ENCODE data around the gene PADI6.

DNA sequence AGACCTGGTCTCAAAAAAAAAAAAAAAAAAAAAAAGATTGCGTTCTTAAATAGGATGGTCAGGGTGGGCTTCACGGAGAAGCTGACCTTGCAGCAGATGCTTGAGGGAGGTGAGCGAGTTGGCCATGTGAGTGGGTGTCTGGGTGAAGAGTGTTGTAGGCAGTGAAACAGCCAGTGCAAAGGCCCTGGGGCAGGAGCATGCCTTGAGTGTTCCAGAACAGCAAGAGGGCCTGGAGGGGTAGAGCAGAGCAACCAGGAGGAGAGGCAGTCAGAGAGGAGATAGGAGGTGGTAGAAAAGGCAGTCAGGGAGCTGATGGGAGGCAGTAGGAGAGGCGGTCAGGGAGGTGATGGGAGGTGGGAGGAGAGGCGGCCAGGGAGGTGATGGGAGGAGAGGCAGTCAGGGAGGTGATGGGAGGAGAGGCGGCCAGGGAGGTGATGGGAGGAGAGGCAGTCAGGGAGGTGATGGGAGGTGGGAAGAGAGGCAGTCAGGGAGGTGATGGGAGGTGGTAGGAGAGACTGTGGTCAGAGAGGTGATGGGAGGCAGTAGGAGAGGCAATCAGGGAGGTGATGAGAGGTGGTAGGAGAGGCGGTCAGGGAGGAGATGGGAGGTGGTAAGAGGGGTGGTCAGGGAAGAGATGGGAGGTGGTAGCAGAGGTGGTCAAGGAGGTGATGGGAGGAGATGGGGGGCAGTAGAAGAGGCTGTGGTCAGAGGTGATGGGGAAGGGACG lies 20.2 kb upstream of the PADI6 start:
- TF ChIP-seq POLR2A (IDR thresholded peaks at IDR 0.05) = no peak
- TF ChIP-seq, protein P1, sequence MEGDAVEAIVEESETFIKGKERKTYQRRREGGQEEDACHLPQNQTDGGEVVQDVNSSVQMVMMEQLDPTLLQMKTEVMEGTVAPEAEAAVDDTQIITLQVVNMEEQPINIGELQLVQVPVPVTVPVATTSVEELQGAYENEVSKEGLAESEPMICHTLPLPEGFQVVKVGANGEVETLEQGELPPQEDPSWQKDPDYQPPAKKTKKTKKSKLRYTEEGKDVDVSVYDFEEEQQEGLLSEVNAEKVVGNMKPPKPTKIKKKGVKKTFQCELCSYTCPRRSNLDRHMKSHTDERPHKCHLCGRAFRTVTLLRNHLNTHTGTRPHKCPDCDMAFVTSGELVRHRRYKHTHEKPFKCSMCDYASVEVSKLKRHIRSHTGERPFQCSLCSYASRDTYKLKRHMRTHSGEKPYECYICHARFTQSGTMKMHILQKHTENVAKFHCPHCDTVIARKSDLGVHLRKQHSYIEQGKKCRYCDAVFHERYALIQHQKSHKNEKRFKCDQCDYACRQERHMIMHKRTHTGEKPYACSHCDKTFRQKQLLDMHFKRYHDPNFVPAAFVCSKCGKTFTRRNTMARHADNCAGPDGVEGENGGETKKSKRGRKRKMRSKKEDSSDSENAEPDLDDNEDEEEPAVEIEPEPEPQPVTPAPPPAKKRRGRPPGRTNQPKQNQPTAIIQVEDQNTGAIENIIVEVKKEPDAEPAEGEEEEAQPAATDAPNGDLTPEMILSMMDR (IDR thresholded peaks at IDR 0.05) = no peak

Measured in gastroesophageal sphincter (tissue), 3 donors.